IPS-15b (cell line): ENCODE measurements around the gene ATP6V0E2.

ENCODE experiments used
- H3K27me3 ChIP-seq: one replicate; pipeline ENCODE4 v1.6.1; 2013; ENCODE audit warnings: low read length; ENCODE audit not compliant: control insufficient read depth, insufficient read depth
- H3K36me3 ChIP-seq: one replicate; pipeline ENCODE4 v1.6.1; 2013; ENCODE audit warnings: low read length; ENCODE audit not compliant: control insufficient read depth, insufficient read depth
- H3K4me1 ChIP-seq: one replicate; pipeline ENCODE4 v1.6.1; 2013; ENCODE audit warnings: mild to moderate bottlenecking, low read length; ENCODE audit not compliant: control insufficient read depth, insufficient read depth
- H3K4me3 ChIP-seq: one replicate; pipeline ENCODE4 v1.5.1; 2013; ENCODE audit warnings: low read depth, low read length
- H3K9ac ChIP-seq: one replicate; pipeline ENCODE4 v1.6.1; 2013; ENCODE audit warnings: low read depth, mild to moderate bottlenecking, low read length
- H3K9me3 ChIP-seq: one replicate; pipeline ENCODE4 v1.6.1; 2013; ENCODE audit warnings: mild to moderate bottlenecking, low read length; ENCODE audit not compliant: control insufficient read depth, insufficient read depth

Gene ATP6V0E2

GRCh38 chr7:149859369-149859768 lies 14.4 kb upstream of the ATP6V0E2 start:
- Histone ChIP-seq H3K9me3 (no peaks in the 10 kb centered on the region), H3K4me1 (peaks cover 9% of the 10 kb centered on the region), H3K36me3 (no peaks in the 10 kb centered on the region), H3K4me3 (no peak overlapping the region), H3K27me3 (no peaks in the 10 kb centered on the region), H3K9ac (no peak overlapping the region)

- Histone ChIP-seq H3K9ac (no peak overlapping the region), H3K4me3 (no peak overlapping the region), H3K27me3 (no peaks in the 10 kb centered on the region), H3K9me3 (no peaks in the 10 kb centered on the region), H3K36me3 (no peaks in the 10 kb centered on the region), H3K4me1 (peaks cover 5% of the 10 kb centered on the region)
Measured at GRCh38 chr7:149859876-149860275, 13.9 kb upstream of the ATP6V0E2 start.

GRCh38 chr7:149860821-149861727 lies 12.7 kb upstream of the ATP6V0E2 start:
- H3K4me1 ChIP-seq = peaks cover 2% of the 10 kb centered on the region
- H3K4me3 ChIP-seq = no peak overlapping the region
- no peaks in the 10 kb centered on the region for H3K27me3 ChIP-seq
- no peaks in the 10 kb centered on the region for H3K9me3 ChIP-seq
- no peak overlapping the region for H3K9ac ChIP-seq
- no peaks in the 10 kb centered on the region for H3K36me3 ChIP-seq

GRCh38 chr7:149861728-149862045 lies 12.1 kb upstream of the ATP6V0E2 start:
- Histone ChIP-seq H3K9ac (no peak overlapping the region), H3K9me3 (no peaks in the 10 kb centered on the region), H3K4me3 (no peak overlapping the region), H3K27me3 (no peaks in the 10 kb centered on the region), H3K4me1 (no peaks in the 10 kb centered on the region), H3K36me3 (no peaks in the 10 kb centered on the region)

GRCh38 chr7:149862156-149862555 lies 11.6 kb upstream of the ATP6V0E2 start:
- H3K9me3 ChIP-seq = no peaks in the 10 kb centered on the region
- H3K4me1 ChIP-seq = no peaks in the 10 kb centered on the region
- H3K4me3 ChIP-seq = no peak overlapping the region
- no peaks in the 10 kb centered on the region for H3K36me3 ChIP-seq
- no peak overlapping the region for H3K9ac ChIP-seq
- no peaks in the 10 kb centered on the region for H3K27me3 ChIP-seq

- Histone ChIP-seq H3K9ac (no peak overlapping the region), H3K9me3 (no peaks in the 10 kb centered on the region), H3K36me3 (no peaks in the 10 kb centered on the region)
Measured at GRCh38 chr7:149863500-149863899, 10.3 kb upstream of the ATP6V0E2 start.

GRCh38 chr7:149864023-149864422 lies 9.7 kb upstream of the ATP6V0E2 start:
- H3K4me1 ChIP-seq = no peaks in the 10 kb centered on the region
- no peaks in the 10 kb centered on the region for H3K36me3 ChIP-seq
- no peaks in the 10 kb centered on the region for H3K27me3 ChIP-seq
- H3K4me3 ChIP-seq = no peak overlapping the region
- H3K9me3 ChIP-seq = no peaks in the 10 kb centered on the region
- H3K9ac ChIP-seq = no peak overlapping the region

More at GRCh38 chr7:149863500-149863899, 10.3 kb upstream of the ATP6V0E2 start:
- Histone ChIP-seq H3K4me3 (no peak overlapping the region), H3K4me1 (no peaks in the 10 kb centered on the region), H3K27me3 (no peaks in the 10 kb centered on the region)

- no peak overlapping the region for H3K4me3 ChIP-seq
- no peak overlapping the region for H3K9ac ChIP-seq
- H3K9me3 ChIP-seq = no peaks in the 10 kb centered on the region
- H3K36me3 ChIP-seq = no peaks in the 10 kb centered on the region
- H3K4me1 ChIP-seq = no peaks in the 10 kb centered on the region
- H3K27me3 ChIP-seq = no peaks in the 10 kb centered on the region
Measured at GRCh38 chr7:149864751-149865150, 9.0 kb upstream of the ATP6V0E2 start.

GRCh38 chr7:149865437-149865836 lies 8.3 kb upstream of the ATP6V0E2 start:
- H3K4me1 ChIP-seq = no peaks in the 10 kb centered on the region
- no peaks in the 10 kb centered on the region for H3K36me3 ChIP-seq
- H3K9ac ChIP-seq = no peak overlapping the region
- H3K4me3 ChIP-seq = no peak overlapping the region
- H3K27me3 ChIP-seq = no peaks in the 10 kb centered on the region
- H3K9me3 ChIP-seq = no peaks in the 10 kb centered on the region

- H3K27me3 ChIP-seq = no peaks in the 10 kb centered on the region
- H3K4me1 ChIP-seq = no peaks in the 10 kb centered on the region
- no peaks in the 10 kb centered on the region for H3K36me3 ChIP-seq
- no peaks in the 10 kb centered on the region for H3K9me3 ChIP-seq
- no peak overlapping the region for H3K4me3 ChIP-seq
- H3K9ac ChIP-seq = no peak overlapping the region
Measured at GRCh38 chr7:149866139-149866778, 7.5 kb upstream of the ATP6V0E2 start.

- H3K9me3 ChIP-seq = no peaks in the 10 kb centered on the region
- no peak overlapping the region for H3K4me3 ChIP-seq
- no peaks in the 10 kb centered on the region for H3K27me3 ChIP-seq
- H3K36me3 ChIP-seq = no peaks in the 10 kb centered on the region
- no peak overlapping the region for H3K9ac ChIP-seq
- H3K4me1 ChIP-seq = peaks cover 2% of the 10 kb centered on the region
Measured at GRCh38 chr7:149866779-149867447, 6.9 kb upstream of the ATP6V0E2 start.
